Mammary epithelial cell (primary cell): ENCODE data around the gene EIF4A3.

Experiments used
- EZH2 ChIP-seq: IDR thresholded peaks from 2 replicates; pipeline ENCODE4 v1.6.1; 2012; ENCODE audit warnings: low read length, inconsistent platforms, borderline replicate concordance
- TF ChIP-seq, protein P1 (sequence below), 2 donors: IDR thresholded peaks in 1 of 2; conservative IDR thresholded peaks in 1 of 2; 2 replicates each; pipeline ENCODE4 v1.5.1; 2011 to 2012; ENCODE audit warnings: inconsistent platforms in 2 of 2, low read length in 2 of 2, mild to moderate bottlenecking in 2 of 2, control low read depth in 1 of 2, low read depth in 1 of 2; ENCODE audit not compliant: insufficient read depth in 1 of 2; ENCODE audit errors: extremely low read depth in 1 of 2

- TF ChIP-seq, protein P1, sequence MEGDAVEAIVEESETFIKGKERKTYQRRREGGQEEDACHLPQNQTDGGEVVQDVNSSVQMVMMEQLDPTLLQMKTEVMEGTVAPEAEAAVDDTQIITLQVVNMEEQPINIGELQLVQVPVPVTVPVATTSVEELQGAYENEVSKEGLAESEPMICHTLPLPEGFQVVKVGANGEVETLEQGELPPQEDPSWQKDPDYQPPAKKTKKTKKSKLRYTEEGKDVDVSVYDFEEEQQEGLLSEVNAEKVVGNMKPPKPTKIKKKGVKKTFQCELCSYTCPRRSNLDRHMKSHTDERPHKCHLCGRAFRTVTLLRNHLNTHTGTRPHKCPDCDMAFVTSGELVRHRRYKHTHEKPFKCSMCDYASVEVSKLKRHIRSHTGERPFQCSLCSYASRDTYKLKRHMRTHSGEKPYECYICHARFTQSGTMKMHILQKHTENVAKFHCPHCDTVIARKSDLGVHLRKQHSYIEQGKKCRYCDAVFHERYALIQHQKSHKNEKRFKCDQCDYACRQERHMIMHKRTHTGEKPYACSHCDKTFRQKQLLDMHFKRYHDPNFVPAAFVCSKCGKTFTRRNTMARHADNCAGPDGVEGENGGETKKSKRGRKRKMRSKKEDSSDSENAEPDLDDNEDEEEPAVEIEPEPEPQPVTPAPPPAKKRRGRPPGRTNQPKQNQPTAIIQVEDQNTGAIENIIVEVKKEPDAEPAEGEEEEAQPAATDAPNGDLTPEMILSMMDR (conservative IDR thresholded peaks at IDR 0.05 in 1 of 2, IDR thresholded peaks at IDR 0.05 in 1 of 2; ENCODE audit: extremely low read depth in 1 of 2, insufficient read depth in 1 of 2, low read depth in 1 of 2, low read length in 2 of 2) = no peak
- TF ChIP-seq EZH2 = no peak
Observed at GRCh38 chr17:80145076-80146075, 1.6 kb downstream of the EIF4A3 start.
